Hematopoietic multipotent progenitor cell treated with erythropoietin and hydrocortisone succinate and interleukin-3 and kit ligand, for 8 days (in vitro differentiated cells): ENCODE results near the gene SLC24A4.

ENCODE experiments used
- DNase-seq: peaks from one replicate; pipeline ENCODE4 v3.0.0-alpha.2; 2015

SLC24A4 gene

GRCh38 chr14:92407410-92407809 is 84.4 kb downstream of the SLC24A4 start:
- no peak for DNase-seq

GRCh38 chr14:92409043-92409442 is 86.1 kb downstream of the SLC24A4 start:
- DNase-seq, result no peak

- no peak for DNase-seq
These were observed 88.2 kb downstream of the SLC24A4 start for GRCh38 chr14:92411135-92411534.

- no peak for DNase-seq
These were observed 89.0 kb downstream of the SLC24A4 start for GRCh38 chr14:92411941-92412340.

- DNase-seq, result no peak
These were observed 89.9 kb downstream of the SLC24A4 start for GRCh38 chr14:92412912-92413311.

DNA sequence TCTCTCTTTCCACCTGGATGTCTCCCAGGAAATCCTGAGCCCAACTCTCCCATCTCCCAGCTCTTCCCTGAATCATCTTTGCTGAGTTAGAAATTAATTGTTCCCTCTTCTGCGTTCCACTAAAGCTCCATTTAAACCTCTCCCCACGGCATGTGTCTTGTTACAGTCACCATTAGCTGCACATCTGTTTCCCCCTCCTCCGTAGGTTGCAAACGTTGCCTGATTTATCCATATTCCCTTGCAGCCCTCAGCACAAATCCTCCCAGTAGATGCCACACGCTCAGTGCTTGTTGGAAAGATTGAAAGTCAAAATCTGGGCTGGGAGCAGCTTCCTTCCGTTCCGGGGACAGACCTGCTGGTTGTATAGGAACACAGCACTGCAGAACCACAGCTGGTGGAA is 90.4 kb downstream of the SLC24A4 start:
- DNase-seq, result no peak

DNA sequence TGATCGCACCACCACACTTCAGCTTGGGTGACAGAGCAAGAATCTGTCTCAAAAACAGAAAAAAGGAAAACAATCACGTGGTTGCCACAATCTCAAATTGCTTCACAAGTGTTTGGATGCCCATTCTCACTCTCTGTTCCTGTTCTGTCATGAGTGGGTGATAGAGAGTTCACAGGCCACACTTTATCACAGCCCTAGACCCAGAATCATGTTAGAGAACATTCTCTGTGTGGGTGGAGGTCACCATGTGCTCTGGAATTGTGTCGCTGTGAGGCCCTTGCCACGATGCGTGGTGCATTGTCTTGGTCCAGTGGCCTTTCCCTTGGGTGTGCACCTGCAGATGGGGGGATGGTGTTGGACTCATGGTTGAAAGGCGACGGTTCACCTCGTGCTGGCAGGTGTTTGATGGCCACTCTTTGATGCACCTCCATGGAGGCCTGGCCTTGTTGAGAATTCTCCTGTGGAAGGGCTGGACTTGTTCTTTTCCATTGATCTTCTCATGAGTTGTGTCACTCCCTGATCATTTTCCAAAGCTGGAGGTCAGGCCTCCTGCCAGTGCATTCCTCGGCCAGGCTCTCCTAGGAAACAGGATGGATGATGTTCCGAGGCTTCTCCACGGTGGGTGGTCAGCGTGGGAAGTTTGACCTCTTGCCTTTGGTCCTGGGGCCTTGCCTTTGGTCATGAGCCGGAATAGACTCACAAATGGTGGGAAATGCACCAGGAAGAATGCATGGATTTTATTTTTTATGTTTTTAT is 91.9 kb downstream of the SLC24A4 start:
- DNase-seq, result no peak

- no peak for DNase-seq
These were observed 93.0 kb downstream of the SLC24A4 start for GRCh38 chr14:92415969-92416368.

DNA sequence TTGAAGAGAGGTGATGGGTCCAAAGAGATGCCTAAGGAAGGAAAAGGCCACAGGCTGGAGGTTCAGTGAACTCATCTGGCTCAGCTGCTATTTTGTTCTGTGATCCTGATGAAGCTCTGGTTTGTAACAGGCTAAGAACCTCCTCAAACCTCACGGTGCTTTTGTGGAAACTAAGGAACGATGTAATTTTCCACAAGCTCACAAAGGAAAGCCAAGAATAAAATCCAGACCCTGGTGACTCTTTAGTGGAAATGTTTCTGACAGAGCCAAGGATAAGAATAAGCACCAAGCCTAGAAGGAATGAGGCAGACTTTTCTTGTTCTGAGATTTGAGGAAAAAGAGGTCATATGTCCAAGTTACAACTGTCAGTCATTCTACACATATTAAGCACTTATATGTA is 93.6 kb downstream of the SLC24A4 start:
- DNase-seq, result no peak

GRCh38 chr14:92417759-92418158 is 94.8 kb downstream of the SLC24A4 start:
- no peak for DNase-seq

DNA sequence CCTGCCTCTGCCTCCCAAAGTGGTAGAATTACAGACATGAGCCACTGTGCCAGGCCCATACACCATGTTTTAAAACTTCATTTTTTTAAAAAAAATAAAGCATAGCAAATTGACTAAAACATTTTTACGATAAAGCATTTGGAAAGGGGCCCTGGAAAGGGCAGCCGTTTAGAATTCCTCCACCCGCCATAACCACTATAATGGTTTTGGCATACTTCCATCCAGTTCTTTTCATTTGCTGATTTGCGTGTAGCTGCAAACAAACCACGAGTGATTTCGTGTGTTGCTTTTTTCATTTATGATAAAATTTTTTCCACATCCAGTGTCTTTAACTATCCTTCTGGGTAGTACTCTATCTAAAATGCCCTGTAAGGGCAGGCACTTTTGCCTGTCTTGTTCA is 98.8 kb downstream of the SLC24A4 start:
- DNase-seq, result no peak

- no peak for DNase-seq
These were observed 102.1 kb downstream of the SLC24A4 start for GRCh38 chr14:92425101-92425500.

- no peak for DNase-seq
These were observed 103.3 kb downstream of the SLC24A4 start for GRCh38 chr14:92426237-92426636.

GRCh38 chr14:92427096-92427495 is 104.1 kb downstream of the SLC24A4 start:
- DNase-seq, result no peak

- DNase-seq, result no peak
These were observed 107.7 kb downstream of the SLC24A4 start for GRCh38 chr14:92430686-92431085.

DNA sequence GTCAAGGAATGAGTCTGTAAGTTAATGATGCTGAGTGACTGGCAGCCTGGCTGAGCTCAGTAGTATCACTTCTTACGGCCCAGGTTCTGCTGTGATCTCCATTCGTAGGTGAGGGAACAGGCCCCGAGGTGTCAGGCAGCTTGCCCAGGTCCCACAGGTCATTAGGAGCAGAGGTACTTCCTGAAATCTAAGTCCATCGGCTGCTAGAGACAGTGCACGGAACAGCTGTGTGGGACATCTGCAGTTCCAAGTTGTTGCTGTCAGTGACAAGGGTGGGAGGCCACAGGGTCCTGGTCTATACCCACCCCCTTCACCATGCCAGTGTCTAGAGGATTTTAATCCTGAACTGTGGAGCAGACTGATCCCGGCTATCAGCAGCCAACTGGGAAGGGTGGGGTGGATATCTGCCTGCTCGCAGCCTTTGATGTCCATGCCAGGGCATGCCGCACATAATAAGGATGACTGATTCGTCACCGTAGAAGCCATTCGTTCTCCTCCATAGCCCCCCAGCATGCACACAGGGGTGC is 108.3 kb downstream of the SLC24A4 start:
- no peak for DNase-seq

- DNase-seq, result no peak
These were observed 110.4 kb downstream of the SLC24A4 start for GRCh38 chr14:92433407-92433806.

GRCh38 chr14:92435154-92435553 is 112.2 kb downstream of the SLC24A4 start:
- no peak for DNase-seq

- no peak for DNase-seq
These were observed 113.3 kb downstream of the SLC24A4 start for GRCh38 chr14:92436115-92436776.

- no peak for DNase-seq
These were observed 114.3 kb downstream of the SLC24A4 start for GRCh38 chr14:92437309-92437708.

DNA sequence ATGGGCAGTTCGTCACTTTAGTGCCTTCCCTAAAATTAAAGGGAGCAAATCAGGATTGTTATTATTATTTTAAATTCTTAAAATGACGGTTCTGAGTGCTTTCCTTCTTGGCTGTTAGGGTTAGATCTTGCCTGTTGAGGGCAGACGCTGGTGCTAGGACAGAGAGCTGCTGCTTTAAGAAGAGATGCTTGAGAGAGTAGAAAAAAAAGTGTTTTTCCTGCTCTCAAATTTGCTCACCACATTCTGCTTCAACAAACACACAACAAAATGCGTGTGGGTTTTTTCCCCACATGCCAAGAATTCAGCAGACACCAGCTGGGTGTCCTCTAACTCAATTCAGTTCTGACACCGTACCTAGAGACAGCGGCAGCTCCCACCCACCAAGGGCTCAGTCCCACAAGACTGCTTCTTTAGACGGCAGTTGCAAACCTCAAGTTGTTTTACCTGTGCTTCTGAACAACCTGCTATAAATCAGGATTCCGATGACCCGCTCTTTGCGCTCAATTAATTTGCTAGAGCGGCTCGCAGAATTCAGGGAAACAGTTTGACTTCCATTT is 114.8 kb downstream of the SLC24A4 start:
- no peak for DNase-seq

DNA sequence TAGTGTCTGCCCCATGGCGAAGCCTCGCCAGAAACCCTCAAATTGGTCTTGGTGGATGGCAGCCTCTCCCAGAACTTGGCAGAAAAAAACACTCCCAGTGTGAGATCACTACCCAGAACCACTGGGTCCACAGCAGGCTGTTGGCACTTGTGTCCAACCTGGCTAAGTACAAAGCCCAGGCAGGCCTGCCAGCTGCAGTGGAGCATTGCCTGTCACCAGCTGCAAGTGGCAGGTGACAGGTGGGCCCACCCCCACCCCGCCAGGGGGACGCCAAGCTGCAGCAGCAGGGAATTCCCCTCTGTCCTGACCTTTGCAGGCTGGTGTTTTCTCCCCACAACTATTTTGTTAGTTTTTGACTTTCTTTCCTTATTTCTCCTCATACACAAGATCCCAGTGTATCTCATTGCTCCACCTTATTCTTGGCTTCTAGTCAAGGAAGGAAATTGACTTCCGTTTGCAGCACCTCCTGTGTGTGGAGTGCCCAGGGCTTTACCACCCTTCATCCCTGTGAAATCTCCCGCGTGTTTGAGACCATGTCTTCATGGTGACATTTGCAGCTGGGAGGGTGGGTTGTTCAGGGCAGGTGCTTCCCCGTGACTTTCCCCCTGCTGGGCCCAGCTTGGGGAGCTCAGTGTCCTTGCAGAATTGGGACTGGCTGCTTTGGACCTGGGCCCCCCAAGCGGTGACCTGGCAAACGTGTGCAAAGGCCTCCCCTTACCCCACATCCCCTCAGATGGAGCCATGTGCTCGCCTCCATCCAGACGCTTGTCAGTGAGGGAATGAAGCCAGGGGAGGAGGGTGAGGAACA is 116.8 kb downstream of the SLC24A4 start:
- DNase-seq, result no peak

DNA sequence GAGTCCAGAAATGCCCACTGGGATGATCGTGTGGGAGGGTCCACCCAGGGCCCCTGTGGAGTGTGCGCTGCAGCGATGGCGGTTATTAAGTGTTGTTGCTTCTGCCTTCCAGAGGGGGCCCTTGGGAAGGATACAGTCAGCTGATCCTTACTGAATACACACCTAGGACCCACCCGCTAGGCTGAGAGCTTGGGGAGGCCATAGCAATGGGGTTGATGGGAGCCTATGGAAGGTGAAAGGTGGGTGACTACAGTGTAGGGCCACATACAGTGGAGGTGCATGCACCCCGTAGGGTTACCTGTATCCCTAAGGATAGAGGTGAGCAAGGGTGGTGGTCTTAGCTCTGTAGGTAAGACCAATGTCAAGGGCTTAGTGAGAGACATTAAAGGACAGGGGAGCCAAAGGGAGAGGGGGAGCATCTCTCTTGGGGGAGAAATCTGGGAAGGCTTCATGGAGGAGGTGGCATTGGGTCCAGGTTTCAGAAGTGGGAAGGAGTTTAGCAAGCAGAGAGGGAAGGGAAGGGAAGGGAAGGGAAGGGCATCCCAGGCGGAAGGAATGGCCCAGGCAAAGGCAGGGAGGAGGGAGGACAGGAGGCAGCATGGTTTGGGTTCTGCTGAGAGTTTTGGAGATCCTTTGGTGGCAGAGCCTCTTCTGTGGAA is 117.5 kb downstream of the SLC24A4 start:
- DNase-seq, result no peak
